Neural cell (in vitro differentiated cells): ENCODE data around the gene PIK3C2G.

Source experiments
- EP300 ChIP-seq: fragments of 450-650 bp; conservative IDR thresholded peaks from 2 replicates; pipeline ENCODE4 v1.6.1; 2014; ENCODE audit warnings: antibody characterized with exemption, mild to moderate bottlenecking, moderate library complexity; ENCODE audit not compliant: poor library complexity, severe bottlenecking
- EZH2 ChIP-seq: fragments of 200-600, 300-800 bp; shearing (Covaris generic), sonication (generic); IDR thresholded peaks from 2 replicates; pipeline ENCODE4 v1.6.1; 2014; ENCODE audit warnings: antibody characterized with exemption, low read length, borderline replicate concordance, mild to moderate bottlenecking; ENCODE audit not compliant: insufficient read depth, poor library complexity, severe bottlenecking
- MXI1 ChIP-seq: fragments of 450-650 bp; conservative IDR thresholded peaks from 2 replicates; pipeline ENCODE4 v1.6.1; 2014; ENCODE audit warnings: antibody characterized with exemption, mild to moderate bottlenecking; ENCODE audit not compliant: poor library complexity, severe bottlenecking
- POLR2AphosphoS5 ChIP-seq: IDR thresholded peaks from 2 replicates; pipeline ENCODE4 v1.6.1; 2012
- RAD21 ChIP-seq: fragments of 450-650 bp; conservative IDR thresholded peaks from 2 replicates; pipeline ENCODE4 v1.6.1; 2014; ENCODE audit warnings: antibody characterized with exemption, mild to moderate bottlenecking, moderate library complexity
- SMC3 ChIP-seq: fragments of 450-650 bp; conservative IDR thresholded peaks from 2 replicates; pipeline ENCODE4 v1.6.1; 2014; ENCODE audit warnings: antibody characterized with exemption, mild to moderate bottlenecking, moderate library complexity; ENCODE audit not compliant: poor library complexity
- TAF1 ChIP-seq: IDR thresholded peaks from 2 replicates; pipeline ENCODE4 v1.6.1; 2012; ENCODE audit warnings: low read depth
- TF ChIP-seq, protein P1 (sequence below): fragments of 450-650 bp; IDR thresholded peaks from 2 replicates; pipeline ENCODE4 v1.5.1; 2014; ENCODE audit warnings: antibody characterized with exemption, mild to moderate bottlenecking, moderate library complexity; ENCODE audit not compliant: poor library complexity, severe bottlenecking
- TF ChIP-seq, protein P2 (sequence below): IDR thresholded peaks from 2 replicates; pipeline ENCODE4 v1.6.1; 2012; ENCODE audit warnings: borderline replicate concordance

DNA sequence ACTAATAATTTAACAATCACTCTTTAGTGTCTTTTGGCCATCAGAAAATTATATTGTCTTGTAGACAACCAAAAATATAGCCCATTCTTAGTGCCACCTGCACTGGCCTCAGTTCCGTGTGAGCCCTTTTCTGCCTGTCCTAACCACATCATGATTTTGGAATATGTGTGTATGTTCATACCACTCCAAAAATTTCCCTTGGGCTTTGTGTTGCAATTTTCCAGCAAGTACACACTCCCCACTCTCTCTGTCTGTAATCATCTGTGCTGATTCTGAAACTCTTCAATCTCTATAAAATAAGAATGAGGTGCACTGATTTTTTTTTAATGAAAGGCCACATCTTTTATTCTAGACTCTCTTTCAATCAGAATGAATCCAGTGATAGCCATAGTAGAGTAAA, 196.0 kb downstream of the PIK3C2G start:
- TF ChIP-seq, protein P1, sequence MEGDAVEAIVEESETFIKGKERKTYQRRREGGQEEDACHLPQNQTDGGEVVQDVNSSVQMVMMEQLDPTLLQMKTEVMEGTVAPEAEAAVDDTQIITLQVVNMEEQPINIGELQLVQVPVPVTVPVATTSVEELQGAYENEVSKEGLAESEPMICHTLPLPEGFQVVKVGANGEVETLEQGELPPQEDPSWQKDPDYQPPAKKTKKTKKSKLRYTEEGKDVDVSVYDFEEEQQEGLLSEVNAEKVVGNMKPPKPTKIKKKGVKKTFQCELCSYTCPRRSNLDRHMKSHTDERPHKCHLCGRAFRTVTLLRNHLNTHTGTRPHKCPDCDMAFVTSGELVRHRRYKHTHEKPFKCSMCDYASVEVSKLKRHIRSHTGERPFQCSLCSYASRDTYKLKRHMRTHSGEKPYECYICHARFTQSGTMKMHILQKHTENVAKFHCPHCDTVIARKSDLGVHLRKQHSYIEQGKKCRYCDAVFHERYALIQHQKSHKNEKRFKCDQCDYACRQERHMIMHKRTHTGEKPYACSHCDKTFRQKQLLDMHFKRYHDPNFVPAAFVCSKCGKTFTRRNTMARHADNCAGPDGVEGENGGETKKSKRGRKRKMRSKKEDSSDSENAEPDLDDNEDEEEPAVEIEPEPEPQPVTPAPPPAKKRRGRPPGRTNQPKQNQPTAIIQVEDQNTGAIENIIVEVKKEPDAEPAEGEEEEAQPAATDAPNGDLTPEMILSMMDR: no peak
- TF ChIP-seq TAF1 (no peak), EP300 (no peak), EZH2 (no peak), POLR2AphosphoS5 (no peak), SMC3 (no peak), RAD21 (no peak), MXI1 (no peak)
- TF ChIP-seq, protein P2, sequence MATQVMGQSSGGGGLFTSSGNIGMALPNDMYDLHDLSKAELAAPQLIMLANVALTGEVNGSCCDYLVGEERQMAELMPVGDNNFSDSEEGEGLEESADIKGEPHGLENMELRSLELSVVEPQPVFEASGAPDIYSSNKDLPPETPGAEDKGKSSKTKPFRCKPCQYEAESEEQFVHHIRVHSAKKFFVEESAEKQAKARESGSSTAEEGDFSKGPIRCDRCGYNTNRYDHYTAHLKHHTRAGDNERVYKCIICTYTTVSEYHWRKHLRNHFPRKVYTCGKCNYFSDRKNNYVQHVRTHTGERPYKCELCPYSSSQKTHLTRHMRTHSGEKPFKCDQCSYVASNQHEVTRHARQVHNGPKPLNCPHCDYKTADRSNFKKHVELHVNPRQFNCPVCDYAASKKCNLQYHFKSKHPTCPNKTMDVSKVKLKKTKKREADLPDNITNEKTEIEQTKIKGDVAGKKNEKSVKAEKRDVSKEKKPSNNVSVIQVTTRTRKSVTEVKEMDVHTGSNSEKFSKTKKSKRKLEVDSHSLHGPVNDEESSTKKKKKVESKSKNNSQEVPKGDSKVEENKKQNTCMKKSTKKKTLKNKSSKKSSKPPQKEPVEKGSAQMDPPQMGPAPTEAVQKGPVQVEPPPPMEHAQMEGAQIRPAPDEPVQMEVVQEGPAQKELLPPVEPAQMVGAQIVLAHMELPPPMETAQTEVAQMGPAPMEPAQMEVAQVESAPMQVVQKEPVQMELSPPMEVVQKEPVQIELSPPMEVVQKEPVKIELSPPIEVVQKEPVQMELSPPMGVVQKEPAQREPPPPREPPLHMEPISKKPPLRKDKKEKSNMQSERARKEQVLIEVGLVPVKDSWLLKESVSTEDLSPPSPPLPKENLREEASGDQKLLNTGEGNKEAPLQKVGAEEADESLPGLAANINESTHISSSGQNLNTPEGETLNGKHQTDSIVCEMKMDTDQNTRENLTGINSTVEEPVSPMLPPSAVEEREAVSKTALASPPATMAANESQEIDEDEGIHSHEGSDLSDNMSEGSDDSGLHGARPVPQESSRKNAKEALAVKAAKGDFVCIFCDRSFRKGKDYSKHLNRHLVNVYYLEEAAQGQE: no peak
